ENCODE results near the gene SSNA1. TPM values are rescaled to one million over a fixed set of nuclear protein-coding genes. Genes with fewer than 3 reads are reported as not detected.

The SSNA1 gene
- total and polyA plus RNA-seq, 9 of the 15 experiments (the other 6 are each of a cell fraction or from before 2014, with no cell fraction given), result 1.9 to 130 (median 57.1) TPM

DNA sequence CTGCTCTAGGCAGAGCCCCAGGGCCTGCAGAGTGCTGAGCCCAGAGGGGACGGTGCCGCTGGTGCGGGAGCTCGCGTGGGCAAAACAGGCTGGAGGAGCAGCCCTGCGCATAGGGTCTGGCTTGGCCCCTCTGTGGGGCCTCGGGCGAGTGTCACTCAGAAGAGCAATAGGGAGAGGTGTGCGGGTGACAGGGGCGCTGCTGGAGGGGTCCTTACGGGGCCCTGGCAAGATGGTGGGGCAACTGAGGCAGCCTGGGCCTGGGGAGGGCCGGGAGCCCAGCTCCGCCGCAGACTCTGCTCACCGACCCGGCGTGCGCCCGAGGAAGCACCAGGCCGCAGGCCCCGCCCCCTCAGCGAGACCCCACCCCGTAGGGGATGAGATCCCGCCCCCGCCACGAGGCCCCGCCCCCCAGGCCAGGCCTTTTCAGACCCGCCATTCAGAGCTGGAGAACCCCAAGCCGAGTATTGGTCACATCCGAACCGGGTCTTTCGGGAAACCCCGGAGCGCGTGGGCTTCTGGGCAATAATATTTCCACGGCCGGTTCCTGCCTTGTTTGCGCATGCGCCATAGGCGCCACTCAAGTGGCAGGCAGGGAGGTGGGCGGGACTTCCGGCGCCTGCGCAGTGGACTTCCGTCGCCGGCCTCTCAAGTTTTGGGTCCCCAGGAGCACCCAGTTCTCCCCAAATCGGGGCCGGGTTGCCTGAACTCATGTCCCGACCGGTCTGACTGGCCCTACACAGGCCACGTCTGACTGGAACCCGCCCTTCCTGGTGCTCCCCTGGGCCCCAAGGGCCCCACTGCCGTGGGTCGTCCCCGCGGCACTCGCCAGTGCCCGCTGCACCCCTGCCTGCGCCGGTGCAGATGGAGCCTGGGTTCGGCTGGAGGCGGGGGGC lies 34.8 kb downstream of the SSNA1 start (continued):
- TF ChIP-seq, protein P1, sequence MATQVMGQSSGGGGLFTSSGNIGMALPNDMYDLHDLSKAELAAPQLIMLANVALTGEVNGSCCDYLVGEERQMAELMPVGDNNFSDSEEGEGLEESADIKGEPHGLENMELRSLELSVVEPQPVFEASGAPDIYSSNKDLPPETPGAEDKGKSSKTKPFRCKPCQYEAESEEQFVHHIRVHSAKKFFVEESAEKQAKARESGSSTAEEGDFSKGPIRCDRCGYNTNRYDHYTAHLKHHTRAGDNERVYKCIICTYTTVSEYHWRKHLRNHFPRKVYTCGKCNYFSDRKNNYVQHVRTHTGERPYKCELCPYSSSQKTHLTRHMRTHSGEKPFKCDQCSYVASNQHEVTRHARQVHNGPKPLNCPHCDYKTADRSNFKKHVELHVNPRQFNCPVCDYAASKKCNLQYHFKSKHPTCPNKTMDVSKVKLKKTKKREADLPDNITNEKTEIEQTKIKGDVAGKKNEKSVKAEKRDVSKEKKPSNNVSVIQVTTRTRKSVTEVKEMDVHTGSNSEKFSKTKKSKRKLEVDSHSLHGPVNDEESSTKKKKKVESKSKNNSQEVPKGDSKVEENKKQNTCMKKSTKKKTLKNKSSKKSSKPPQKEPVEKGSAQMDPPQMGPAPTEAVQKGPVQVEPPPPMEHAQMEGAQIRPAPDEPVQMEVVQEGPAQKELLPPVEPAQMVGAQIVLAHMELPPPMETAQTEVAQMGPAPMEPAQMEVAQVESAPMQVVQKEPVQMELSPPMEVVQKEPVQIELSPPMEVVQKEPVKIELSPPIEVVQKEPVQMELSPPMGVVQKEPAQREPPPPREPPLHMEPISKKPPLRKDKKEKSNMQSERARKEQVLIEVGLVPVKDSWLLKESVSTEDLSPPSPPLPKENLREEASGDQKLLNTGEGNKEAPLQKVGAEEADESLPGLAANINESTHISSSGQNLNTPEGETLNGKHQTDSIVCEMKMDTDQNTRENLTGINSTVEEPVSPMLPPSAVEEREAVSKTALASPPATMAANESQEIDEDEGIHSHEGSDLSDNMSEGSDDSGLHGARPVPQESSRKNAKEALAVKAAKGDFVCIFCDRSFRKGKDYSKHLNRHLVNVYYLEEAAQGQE (IDR thresholded peaks at IDR 0.05; ENCODE audit: borderline replicate concordance), result no peak
- TF ChIP-seq, protein P1 (CRISPR knock-in tag; IDR thresholded peaks at IDR 0.05; ENCODE audit: low read depth), result peak; percentile 68; the same call in 1 of the 2 replicates
- TF ChIP-seq NCOA6 (IDR thresholded peaks at IDR 0.05), result no peak
- no peak for TF ChIP-seq ZNF174 (CRISPR knock-in tag; IDR thresholded peaks at IDR 0.05)
- no peak for TF ChIP-seq KLF16 (IDR thresholded peaks at IDR 0.05)
- TF ChIP-seq ARID2 (IDR thresholded peaks at IDR 0.05), result no peak
- no peak for TF ChIP-seq BMI1 (IDR thresholded peaks at IDR 0.05; ENCODE audit: low read length)
- 0 out of 2 replicates have a peak, but pooled peaks have one; percentile 65 for TF ChIP-seq ERF (CRISPR knock-in tag; IDR thresholded peaks at IDR 0.05)
- TF ChIP-seq, protein P2, sequence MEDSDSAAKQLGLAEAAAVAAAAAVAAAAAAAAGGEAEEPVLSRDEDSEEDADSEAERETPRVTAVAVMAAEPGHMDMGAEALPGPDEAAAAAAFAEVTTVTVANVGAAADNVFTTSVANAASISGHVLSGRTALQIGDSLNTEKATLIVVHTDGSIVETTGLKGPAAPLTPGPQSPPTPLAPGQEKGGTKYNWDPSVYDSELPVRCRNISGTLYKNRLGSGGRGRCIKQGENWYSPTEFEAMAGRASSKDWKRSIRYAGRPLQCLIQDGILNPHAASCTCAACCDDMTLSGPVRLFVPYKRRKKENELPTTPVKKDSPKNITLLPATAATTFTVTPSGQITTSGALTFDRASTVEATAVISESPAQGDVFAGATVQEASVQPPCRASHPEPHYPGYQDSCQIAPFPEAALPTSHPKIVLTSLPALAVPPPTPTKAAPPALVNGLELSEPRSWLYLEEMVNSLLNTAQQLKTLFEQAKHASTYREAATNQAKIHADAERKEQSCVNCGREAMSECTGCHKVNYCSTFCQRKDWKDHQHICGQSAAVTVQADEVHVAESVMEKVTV (CRISPR knock-in tag; IDR thresholded peaks at IDR 0.05), result no peak
- TF ChIP-seq DDX20 (tag; IDR thresholded peaks at IDR 0.05; ENCODE audit: low read depth), result no peak
- TF ChIP-seq MCM3 (IDR thresholded peaks at IDR 0.05), result no peak
- TF ChIP-seq, protein P3, sequence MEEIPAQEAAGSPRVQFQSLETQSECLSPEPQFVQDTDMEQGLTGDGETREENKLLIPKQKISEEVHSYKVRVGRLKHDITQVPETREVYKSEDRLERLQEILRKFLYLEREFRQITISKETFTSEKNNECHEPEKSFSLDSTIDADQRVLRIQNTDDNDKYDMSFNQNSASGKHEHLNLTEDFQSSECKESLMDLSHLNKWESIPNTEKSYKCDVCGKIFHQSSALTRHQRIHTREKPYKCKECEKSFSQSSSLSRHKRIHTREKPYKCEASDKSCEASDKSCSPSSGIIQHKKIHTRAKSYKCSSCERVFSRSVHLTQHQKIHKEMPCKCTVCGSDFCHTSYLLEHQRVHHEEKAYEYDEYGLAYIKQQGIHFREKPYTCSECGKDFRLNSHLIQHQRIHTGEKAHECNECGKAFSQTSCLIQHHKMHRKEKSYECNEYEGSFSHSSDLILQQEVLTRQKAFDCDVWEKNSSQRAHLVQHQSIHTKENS (CRISPR knock-in tag; IDR thresholded peaks at IDR 0.05), result no peak
- TF ChIP-seq BRD9 (IDR thresholded peaks at IDR 0.05; ENCODE audit: low read depth, partially characterized antibody), result no peak
- no peak for TF ChIP-seq IFI16 (CRISPR knock-in tag; IDR thresholded peaks at IDR 0.05)
- no peak for TF ChIP-seq FOS (IDR thresholded peaks at IDR 0.05; ENCODE audit: extremely low read depth, insufficient read length)
- TF ChIP-seq, protein P4, sequence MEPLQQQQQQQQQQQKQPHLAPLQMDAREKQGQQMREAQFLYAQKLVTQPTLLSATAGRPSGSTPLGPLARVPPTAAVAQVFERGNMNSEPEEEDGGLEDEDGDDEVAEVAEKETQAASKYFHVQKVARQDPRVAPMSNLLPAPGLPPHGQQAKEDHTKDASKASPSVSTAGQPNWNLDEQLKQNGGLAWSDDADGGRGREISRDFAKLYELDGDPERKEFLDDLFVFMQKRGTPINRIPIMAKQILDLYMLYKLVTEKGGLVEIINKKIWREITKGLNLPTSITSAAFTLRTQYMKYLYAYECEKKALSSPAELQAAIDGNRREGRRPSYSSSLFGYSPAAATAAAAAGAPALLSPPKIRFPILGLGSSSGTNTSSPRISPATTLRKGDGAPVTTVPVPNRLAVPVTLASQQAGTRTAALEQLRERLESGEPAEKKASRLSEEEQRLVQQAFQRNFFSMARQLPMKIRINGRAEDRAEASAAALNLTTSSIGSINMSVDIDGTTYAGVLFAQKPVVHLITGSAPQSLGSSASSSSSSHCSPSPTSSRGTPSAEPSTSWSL (CRISPR knock-in tag; IDR thresholded peaks at IDR 0.05; ENCODE audit: borderline replicate concordance), result no peak
- TF ChIP-seq BDP1 (IDR thresholded peaks at IDR 0.05; ENCODE audit: insufficient read depth, insufficient read length), result no peak
